Activated CD8-positive, alpha-beta memory T cell treated with anti-CD3 and anti-CD28 coated beads for 1 hour (primary cell): Measurements from ENCODE around the gene ATRN.
"Not testable (repeated sequence)": the region's sequence is repeated elsewhere in the genome, so short reads cannot be mapped to it uniquely, and the experiment has no call there.

ENCODE experiments used
- DNase-seq, 2 donors: peaks; one replicate each; pipeline ENCODE4 v3.0.0-alpha.2; 2020; ENCODE audit warnings: low read depth in 1 of 2; ENCODE audit errors: extremely low read depth in 1 of 2

ATRN gene

GRCh38 chr20:3514012-3514642 is 43.3 kb downstream of the ATRN start:
- no peak for DNase-seq

- no peak for DNase-seq
These were observed 44.8 kb downstream of the ATRN start for GRCh38 chr20:3515379-3516170.

- no peak for DNase-seq
These were observed 51.3 kb downstream of the ATRN start for GRCh38 chr20:3521852-3522740.

- not testable (repeated sequence) for DNase-seq
These were observed 53.9 kb downstream of the ATRN start for GRCh38 chr20:3524696-3525095.

- DNase-seq = no peak
These were observed 61.3 kb downstream of the ATRN start for GRCh38 chr20:3532089-3532615.

GRCh38 chr20:3537733-3538132 is 66.9 kb downstream of the ATRN start:
- DNase-seq = not testable (repeated sequence)

GRCh38 chr20:3539311-3540107 is 68.7 kb downstream of the ATRN start:
- DNase-seq = no peak

GRCh38 chr20:3541887-3542721 is 71.3 kb downstream of the ATRN start:
- no peak for DNase-seq

- no peak for DNase-seq
These were observed 73.2 kb downstream of the ATRN start for GRCh38 chr20:3543901-3544507.

GRCh38 chr20:3545401-3545925 is 74.6 kb downstream of the ATRN start:
- DNase-seq = no peak

GRCh38 chr20:3547906-3548305 is 77.1 kb downstream of the ATRN start:
- no peak for DNase-seq

GRCh38 chr20:3550837-3551236 is 80.0 kb downstream of the ATRN start:
- no peak for DNase-seq

- no peak for DNase-seq
These were observed 81.0 kb downstream of the ATRN start for GRCh38 chr20:3551681-3552434.

GRCh38 chr20:3553663-3554062 is 82.8 kb downstream of the ATRN start:
- no peak for DNase-seq

GRCh38 chr20:3557237-3557785 is 86.5 kb downstream of the ATRN start:
- DNase-seq = no peak

GRCh38 chr20:3559231-3559630 is 88.4 kb downstream of the ATRN start:
- no peak for DNase-seq

GRCh38 chr20:3559637-3560036 is 88.8 kb downstream of the ATRN start:
- DNase-seq = no peak

- no peak for DNase-seq
These were observed 89.3 kb downstream of the ATRN start for GRCh38 chr20:3560162-3560561.
